Neuron (in vitro differentiated cells): Measurements from ENCODE around the gene USP36.
"Not testable (repeated sequence)": the region's sequence is repeated elsewhere in the genome, so short reads cannot be mapped to it uniquely, and the experiment has no call there.

ENCODE experiments used
- H2AFZ ChIP-seq: one replicate; pipeline ENCODE4 v1.6.1; 2013; ENCODE audit warnings: low read depth, mild to moderate bottlenecking, inconsistent platforms, low read length, moderate library complexity
- H3K27me3 ChIP-seq: one replicate; pipeline ENCODE4 v1.6.1; 2013; ENCODE audit warnings: low read length; ENCODE audit not compliant: insufficient read depth
- H3K36me3 ChIP-seq: one replicate; pipeline ENCODE4 v1.6.1; 2013; ENCODE audit warnings: low read length; ENCODE audit not compliant: insufficient read depth
- H3K4me1 ChIP-seq: one replicate; pipeline ENCODE4 v1.6.1; 2013; ENCODE audit warnings: low read length; ENCODE audit not compliant: insufficient read depth
- H3K4me3 ChIP-seq: 2 replicates; pipeline ENCODE4 v1.5.1; 2013; ENCODE audit warnings: mild to moderate bottlenecking, low read length, moderate library complexity
- H3K9me3 ChIP-seq: one replicate; pipeline ENCODE4 v1.6.1; 2013; ENCODE audit warnings: low read length

USP36 gene

GRCh38 chr17:78878871-78879527 lies 38.4 kb upstream of the USP36 start:
- Histone ChIP-seq H3K4me1 (peaks cover 19% of the 10 kb centered on the region), H2AFZ (no peak overlapping the region), H3K9me3 (peaks cover 2% of the 10 kb centered on the region), H3K4me3 (no peak overlapping the region), H3K36me3 (peaks cover 9% of the 10 kb centered on the region), H3K27me3 (no peaks in the 10 kb centered on the region)

- Histone ChIP-seq H3K27me3 (no peaks in the 10 kb centered on the region), H3K4me3 (no peak overlapping the region), H3K4me1 (peaks cover 12% of the 10 kb centered on the region), H3K36me3 (peaks cover 15% of the 10 kb centered on the region), H3K9me3 (peaks cover 2% of the 10 kb centered on the region), H2AFZ (no peak overlapping the region)
Observed at GRCh38 chr17:78878261-78878660, 37.6 kb upstream of the USP36 start.

- not testable (repeated sequence) for H2AFZ ChIP-seq, H3K27me3 ChIP-seq, H3K4me3 ChIP-seq, H3K9me3 ChIP-seq, H3K4me1 ChIP-seq
- H3K36me3 ChIP-seq, result peaks cover 22% of the 10 kb centered on the region
Observed at GRCh38 chr17:78876954-78877517, 36.4 kb upstream of the USP36 start.

GRCh38 chr17:78876094-78876597 lies 35.5 kb upstream of the USP36 start:
- peaks cover 19% of the 10 kb centered on the region for H3K36me3 ChIP-seq
- H3K27me3 ChIP-seq, result no peaks in the 10 kb centered on the region
- no peaks in the 10 kb centered on the region for H3K4me1 ChIP-seq
- H2AFZ ChIP-seq, result no peak overlapping the region
- no peak overlapping the region for H3K4me3 ChIP-seq
- peaks cover 2% of the 10 kb centered on the region for H3K9me3 ChIP-seq

GRCh38 chr17:78875363-78876093 lies 34.9 kb upstream of the USP36 start:
- no peaks in the 10 kb centered on the region for H3K4me1 ChIP-seq

GRCh38 chr17:78873519-78874340 lies 33.1 kb upstream of the USP36 start:
- Histone ChIP-seq H2AFZ (no peak overlapping the region), H3K9me3 (peaks cover 2% of the 10 kb centered on the region), H3K4me1 (no peaks in the 10 kb centered on the region), H3K4me3 (no peak overlapping the region), H3K27me3 (no peaks in the 10 kb centered on the region), H3K36me3 (peaks cover 26% of the 10 kb centered on the region)

More at GRCh38 chr17:78875363-78876093, 34.9 kb upstream of the USP36 start:
- H3K9me3 ChIP-seq, result peaks cover 2% of the 10 kb centered on the region
- H3K27me3 ChIP-seq, result no peaks in the 10 kb centered on the region
- H2AFZ ChIP-seq, result no peak overlapping the region
- H3K4me3 ChIP-seq, result no peak overlapping the region
- peaks cover 21% of the 10 kb centered on the region for H3K36me3 ChIP-seq

- H2AFZ ChIP-seq, result no peak overlapping the region
- no peaks in the 10 kb centered on the region for H3K27me3 ChIP-seq
- peaks cover 28% of the 10 kb centered on the region for H3K36me3 ChIP-seq
- H3K4me3 ChIP-seq, result no peak overlapping the region
- peaks cover 2% of the 10 kb centered on the region for H3K9me3 ChIP-seq
- no peaks in the 10 kb centered on the region for H3K4me1 ChIP-seq
Observed at GRCh38 chr17:78872486-78872885, 31.9 kb upstream of the USP36 start.

GRCh38 chr17:78870621-78871020 lies 30.0 kb upstream of the USP36 start:
- Histone ChIP-seq H3K4me3 (no peak overlapping the region), H3K4me1 (peaks cover 4% of the 10 kb centered on the region), H3K27me3 (no peaks in the 10 kb centered on the region), H3K36me3 (peaks cover 28% of the 10 kb centered on the region), H3K9me3 (no peaks in the 10 kb centered on the region), H2AFZ (no peak overlapping the region)

GRCh38 chr17:78868391-78868790 lies 27.8 kb upstream of the USP36 start:
- H3K27me3 ChIP-seq, result no peaks in the 10 kb centered on the region
- peaks cover 28% of the 10 kb centered on the region for H3K36me3 ChIP-seq
- no peak overlapping the region for H2AFZ ChIP-seq
- no peak overlapping the region for H3K4me3 ChIP-seq
- H3K9me3 ChIP-seq, result no peaks in the 10 kb centered on the region
- peaks cover 4% of the 10 kb centered on the region for H3K4me1 ChIP-seq

- not testable (repeated sequence) for H2AFZ ChIP-seq, H3K4me3 ChIP-seq, H3K4me1 ChIP-seq, H3K27me3 ChIP-seq, H3K9me3 ChIP-seq
- H3K36me3 ChIP-seq, result peaks cover 28% of the 10 kb centered on the region
Observed at GRCh38 chr17:78867046-78867445, 26.4 kb upstream of the USP36 start.

GRCh38 chr17:78865682-78866390 lies 25.2 kb upstream of the USP36 start:
- Histone ChIP-seq H2AFZ (no peak overlapping the region), H3K4me1 (peaks cover 4% of the 10 kb centered on the region), H3K36me3 (peaks cover 27% of the 10 kb centered on the region), H3K9me3 (no peaks in the 10 kb centered on the region), H3K4me3 (no peak overlapping the region), H3K27me3 (no peaks in the 10 kb centered on the region)

GRCh38 chr17:78864117-78864516 lies 23.5 kb upstream of the USP36 start:
- peaks cover 4% of the 10 kb centered on the region for H3K4me1 ChIP-seq
- no peak overlapping the region for H3K4me3 ChIP-seq
- H3K27me3 ChIP-seq, result no peaks in the 10 kb centered on the region
- no peaks in the 10 kb centered on the region for H3K9me3 ChIP-seq
- no peak overlapping the region for H2AFZ ChIP-seq
- H3K36me3 ChIP-seq, result peaks cover 20% of the 10 kb centered on the region
